ENCODE results near the gene SPEN. TPM values are rescaled to one million over a fixed set of nuclear protein-coding genes. Genes with fewer than 3 reads are reported as not detected.
A peak's percentile ranks its signal among the peaks of the same experiment; 100 is the strongest.
"Not testable (repeated sequence)": the region's sequence is repeated elsewhere in the genome, so short reads cannot be mapped to it uniquely, and the experiment has no call there.

SPEN gene
- total RNA-seq, 4 donors from 2014 or later = 34.6 to 49.9 (median 44.7) TPM

DNA sequence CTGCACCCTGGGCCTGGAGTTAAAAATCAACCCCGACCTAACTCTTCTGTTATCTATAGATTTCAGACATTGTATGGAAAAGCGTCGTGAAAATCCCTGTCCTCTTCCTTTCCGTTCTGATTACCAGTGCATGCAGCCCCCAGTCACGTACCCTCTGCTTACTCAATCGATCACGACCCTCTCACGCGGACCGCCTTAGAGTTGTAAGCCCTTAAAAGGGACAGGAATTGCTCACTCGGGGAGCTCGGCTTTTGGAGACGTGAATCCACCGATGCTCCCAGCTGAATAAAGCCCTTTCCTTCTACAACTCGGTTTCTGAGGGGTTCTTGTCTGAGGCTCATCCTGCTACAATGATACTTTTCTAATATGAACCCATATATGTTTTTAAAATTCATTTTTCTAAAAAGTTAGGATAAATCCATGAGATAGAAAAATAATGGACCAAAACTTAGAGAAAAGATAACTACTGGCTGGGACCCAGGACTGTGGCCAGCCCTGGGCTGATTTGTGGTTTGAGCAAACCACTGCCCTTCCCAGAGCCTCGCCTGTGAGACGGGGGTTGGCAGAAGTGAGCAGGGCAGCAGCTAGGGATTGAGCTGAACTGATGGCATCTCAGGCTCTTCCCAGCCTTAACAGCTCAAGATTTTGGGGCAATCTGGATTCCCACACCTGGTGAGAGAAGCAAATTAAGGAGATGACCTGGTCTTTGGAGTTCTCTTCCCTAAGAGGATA lies 45.1 kb upstream of the SPEN start:
- WGBS = 83% methylated on average over 17 of the region's 17 CpGs
- Histone ChIP-seq H3K4me1 (peaks cover 19 to 42% (median 29%) of the 10 kb centered on the region in 4 donors), H3K36me3 (no peaks in the 10 kb centered on the region), H3K27me3 (no peaks in the 10 kb centered on the region), H3K4me3 (no peak overlapping the region), H3K27ac (replicated peaks in 1 of 4) (no peak overlapping the region), H3K9me3 (no peaks in the 10 kb centered on the region)
- intact Hi-C loops (cut with DNase I) = no loop called here
- no peak for DNase-seq (ENCODE audit: extremely low spot score)
- no peak for TF ChIP-seq EP300 (IDR thresholded peaks at IDR 0.05)
- TF ChIP-seq POLR2AphosphoS5 (IDR thresholded peaks at IDR 0.05) = no peak
- TF ChIP-seq POLR2A (IDR thresholded peaks at IDR 0.05; ENCODE audit: low read depth) = no peak
- TF ChIP-seq, protein P1, sequence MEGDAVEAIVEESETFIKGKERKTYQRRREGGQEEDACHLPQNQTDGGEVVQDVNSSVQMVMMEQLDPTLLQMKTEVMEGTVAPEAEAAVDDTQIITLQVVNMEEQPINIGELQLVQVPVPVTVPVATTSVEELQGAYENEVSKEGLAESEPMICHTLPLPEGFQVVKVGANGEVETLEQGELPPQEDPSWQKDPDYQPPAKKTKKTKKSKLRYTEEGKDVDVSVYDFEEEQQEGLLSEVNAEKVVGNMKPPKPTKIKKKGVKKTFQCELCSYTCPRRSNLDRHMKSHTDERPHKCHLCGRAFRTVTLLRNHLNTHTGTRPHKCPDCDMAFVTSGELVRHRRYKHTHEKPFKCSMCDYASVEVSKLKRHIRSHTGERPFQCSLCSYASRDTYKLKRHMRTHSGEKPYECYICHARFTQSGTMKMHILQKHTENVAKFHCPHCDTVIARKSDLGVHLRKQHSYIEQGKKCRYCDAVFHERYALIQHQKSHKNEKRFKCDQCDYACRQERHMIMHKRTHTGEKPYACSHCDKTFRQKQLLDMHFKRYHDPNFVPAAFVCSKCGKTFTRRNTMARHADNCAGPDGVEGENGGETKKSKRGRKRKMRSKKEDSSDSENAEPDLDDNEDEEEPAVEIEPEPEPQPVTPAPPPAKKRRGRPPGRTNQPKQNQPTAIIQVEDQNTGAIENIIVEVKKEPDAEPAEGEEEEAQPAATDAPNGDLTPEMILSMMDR (IDR thresholded peaks at IDR 0.05) = no peak

DNA sequence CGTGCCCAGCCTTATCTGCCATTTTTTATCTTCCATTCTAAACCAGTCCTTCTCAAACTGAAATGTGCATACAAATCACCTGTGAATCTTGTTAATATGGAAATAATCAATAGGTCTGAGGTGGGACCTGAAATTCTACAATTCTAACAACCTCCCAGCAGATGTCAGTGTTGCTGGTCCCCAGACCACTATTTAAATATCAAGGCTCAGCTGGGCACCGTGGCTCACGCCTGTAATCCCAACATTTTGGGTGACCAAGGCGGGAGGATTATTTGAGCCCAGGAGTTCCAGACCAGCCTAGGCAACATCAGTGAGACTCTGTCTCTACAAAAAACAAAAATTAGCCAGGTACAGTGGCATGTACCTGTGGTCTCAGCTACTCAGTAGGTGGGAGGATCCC lies 44.1 kb upstream of the SPEN start:
- no peaks in the 10 kb centered on the region for H3K27me3 ChIP-seq
- H3K4me3 ChIP-seq = no peak overlapping the region
- peaks cover 19 to 32% (median 26%) of the 10 kb centered on the region in 4 donors for H3K4me1 ChIP-seq
- H3K9me3 ChIP-seq = no peaks in the 10 kb centered on the region
- H3K36me3 ChIP-seq = no peaks in the 10 kb centered on the region
- WGBS = 46% methylated on average over 4 of the region's 4 CpGs
- no peak for TF ChIP-seq POLR2A (IDR thresholded peaks at IDR 0.05; ENCODE audit: low read depth)
- TF ChIP-seq, protein P1 (IDR thresholded peaks at IDR 0.05) = peak; percentile 23 to 34 (median 32)
- intact Hi-C loops (cut with DNase I) = no loop called here
- DNase-seq (ENCODE audit: extremely low spot score) = no peak
- H3K27ac ChIP-seq (replicated peaks in 1 of 4) = no peak overlapping the region

DNA sequence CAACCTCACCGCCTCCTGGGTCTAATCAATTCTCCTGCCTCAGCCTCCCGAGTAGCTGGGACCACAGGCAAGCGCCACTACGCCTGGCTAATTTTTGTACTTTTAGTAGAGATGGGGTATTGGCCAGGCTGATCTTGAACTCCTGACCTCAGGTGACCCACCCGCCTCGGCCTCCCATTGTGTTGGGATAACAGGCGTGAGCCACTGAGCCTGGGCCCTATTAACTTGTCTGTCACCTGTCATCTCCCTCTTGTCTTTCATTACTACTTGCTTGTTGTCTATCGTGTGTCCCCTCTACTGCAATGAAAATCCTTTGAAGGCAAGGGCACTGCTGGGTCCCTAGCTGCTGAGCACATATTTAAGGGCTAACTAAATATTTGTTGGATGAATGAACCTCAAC lies 43.4 kb upstream of the SPEN start:
- no peaks in the 10 kb centered on the region for H3K27me3 ChIP-seq
- no peaks in the 10 kb centered on the region for H3K9me3 ChIP-seq
- H3K4me3 ChIP-seq = no peak overlapping the region
- WGBS = 91% methylated on average over 8 of the region's 8 CpGs
- TF ChIP-seq, protein P1 (IDR thresholded peaks at IDR 0.05) = no peak
- TF ChIP-seq EP300 (IDR thresholded peaks at IDR 0.05) (no peak), POLR2AphosphoS5 (IDR thresholded peaks at IDR 0.05) (no peak), POLR2A (IDR thresholded peaks at IDR 0.05; ENCODE audit: low read depth) (no peak)
- no peak for DNase-seq (ENCODE audit: extremely low spot score)
- peaks cover 19 to 25% (median 21%) of the 10 kb centered on the region in 4 donors for H3K4me1 ChIP-seq
- no peak overlapping the region for H3K27ac ChIP-seq (replicated peaks in 1 of 4)
- intact Hi-C loops (cut with DNase I) = no loop called here
- H3K36me3 ChIP-seq = no peaks in the 10 kb centered on the region

DNA sequence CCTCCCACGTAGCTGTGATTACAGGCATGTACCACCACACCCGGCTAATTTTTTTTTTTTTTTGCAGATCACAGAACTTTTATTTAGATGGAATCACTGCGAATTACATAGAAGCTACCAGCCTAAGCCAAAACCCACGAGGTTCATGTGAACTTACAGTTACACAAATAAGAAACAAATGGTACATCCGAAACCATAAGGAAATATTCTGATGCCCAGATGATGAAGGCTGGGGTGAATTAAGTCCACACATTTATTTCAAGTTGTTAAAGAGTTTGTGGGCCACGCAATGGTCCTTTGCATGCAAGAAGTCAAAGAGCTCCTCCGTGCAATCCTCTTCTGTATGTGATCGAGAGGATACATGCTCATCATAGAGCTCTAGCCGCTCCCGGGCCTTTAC lies 40.4 kb upstream of the SPEN start:
- intact Hi-C loops (cut with DNase I) = no loop called here
- no peaks in the 10 kb centered on the region for H3K9me3 ChIP-seq
- H3K27me3 ChIP-seq = no peaks in the 10 kb centered on the region
- H3K36me3 ChIP-seq = no peaks in the 10 kb centered on the region
- no peak overlapping the region for H3K27ac ChIP-seq (replicated peaks in 1 of 4)
- TF ChIP-seq, protein P1 (IDR thresholded peaks at IDR 0.05) = no peak
- no peak for TF ChIP-seq EP300 (IDR thresholded peaks at IDR 0.05)
- no peak for TF ChIP-seq POLR2AphosphoS5 (IDR thresholded peaks at IDR 0.05)
- no peak for TF ChIP-seq POLR2A (IDR thresholded peaks at IDR 0.05; ENCODE audit: low read depth)
- no peaks in the 10 kb centered on the region for H3K4me1 ChIP-seq
- DNase-seq (ENCODE audit: extremely low spot score) = no peak
- WGBS = 92% methylated on average over 10 of the region's 10 CpGs
- no peak overlapping the region for H3K4me3 ChIP-seq

DNA sequence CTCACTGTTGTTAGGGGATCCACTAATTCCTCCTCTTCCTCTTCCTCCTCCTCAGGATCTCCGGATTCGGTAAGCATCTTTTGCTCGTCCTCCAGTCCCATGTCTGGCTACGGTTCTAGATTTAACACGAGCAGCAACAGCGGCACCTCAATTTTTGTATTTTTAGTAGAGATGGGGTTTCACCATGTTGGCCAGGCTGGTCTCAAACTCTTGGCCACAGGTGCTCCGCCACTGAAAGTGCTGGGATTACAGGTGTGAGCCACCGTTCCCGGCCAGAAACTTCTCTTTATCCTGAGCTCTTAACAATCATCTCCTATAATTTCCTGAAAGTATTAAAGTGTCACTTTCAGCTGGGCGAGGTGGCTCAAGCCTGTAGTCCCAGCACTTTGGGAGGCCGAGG lies 40.0 kb upstream of the SPEN start, which contains the start of gene UQCRHL:
TSS of gene UQCRHL (minus strand) at position 101 of the 400 bp plus-strand sequence. CDS start at position 101, 0 bp downstream.
- H3K9me3 ChIP-seq; intact Hi-C loops (cut with DNase I); H3K36me3 ChIP-seq; H3K27me3 ChIP-seq; DNase-seq (ENCODE audit: extremely low spot score); H3K4me3 ChIP-seq; H3K4me1 ChIP-seq; H3K27ac ChIP-seq (replicated peaks in 1 of 4): not testable (repeated sequence)
- 98% methylated on average over 11 of the region's 11 CpGs for WGBS

Measured in esophagus muscularis mucosa (tissue), 4 donors.